HCT116 (cell line): ENCODE data around the gene DBN1. TPM values are rescaled to one million over a fixed set of nuclear protein-coding genes. Genes with fewer than 3 reads are reported as not detected.

Experiments used
- ATAC-seq: fragments of 200-7000 bp; cut with Tn5 transposase; 2 replicates; pipeline ENCODE4 v1.9.1; 2020; ENCODE audit warnings: mild to moderate bottlenecking, moderate library complexity
- BruUV-seq: library from RNA; stranded (reverse); fragments of 400-500 nt; replicated peaks from 2 replicates; lab custom pipeline; 2021; lab: Mats Ljungman, UMichigan
- CTCF ChIA-PET: fragments of 300-600 bp; sonication (Branson Sonifier 250); formaldehyde crosslinking; loops from one replicate; lab custom pipeline; 2021; ENCODE audit warnings: antibody characterized with exemption; lab: Charles Lee
- POLR2A ChIA-PET: fragments of 300-600, 350-600 bp; sonication (Branson Sonifier 250); formaldehyde crosslinking; loops from one replicate; lab custom pipeline; 2021; ENCODE audit warnings: antibody characterized with exemption; lab: Charles Lee
- RAD21 ChIA-PET, 2 experiments: fragments of 300-600 bp; sonication (Branson Sonifier 250); formaldehyde crosslinking; loops; one replicate each; lab custom pipeline; 2023; ENCODE audit warnings: low total read pairs in 2 of 2; ENCODE audit not compliant: uncharacterized antibody in 2 of 2, unreplicated experiment in 2 of 2, low non-redundant PET in 1 of 2; lab: Charles Lee
- DNase-seq: peaks from one replicate; pipeline ENCODE4 v3.0.0-alpha.2; 2010; ENCODE audit warnings: low read depth, low spot score
- H2AFZ ChIP-seq: fragments of 200-600 bp; shearing (Covaris generic), sonication (generic); 2 replicates; pipeline ENCODE4 v1.6.1; 2017; ENCODE audit warnings: low read depth, mixed run types, mixed read lengths, antibody characterized with exemption, low read length; ENCODE audit not compliant: poor library complexity, severe bottlenecking
- H3K27ac ChIP-seq: 2 replicates; pipeline ENCODE4 v1.5.1; 2012; ENCODE audit warnings: low read depth, low read length
- H3K27me3 ChIP-seq: fragments of 200-600 bp; sonication (generic); 2 replicates; pipeline ENCODE4 v1.6.1; 2016; ENCODE audit warnings: mixed run types, low read length, mixed read lengths; ENCODE audit not compliant: insufficient read depth
- H3K36me3 ChIP-seq, 2 experiments: fragments of 200-500 bp in 1 of 2; fragments of 200-600 bp in 1 of 2; sonication (Bioruptor generic) in 1 of 2; sonication (generic) in 1 of 2; 2 replicates each; pipeline versions ENCODE4 v1.5.1 to v1.6.1; 2014 to 2016; ENCODE audit warnings: low read length in 2 of 2, inconsistent platforms in 1 of 2, mixed read lengths in 1 of 2, mixed run types in 1 of 2; ENCODE audit not compliant: insufficient read depth in 2 of 2, control insufficient read depth in 1 of 2
- H3K4me1 ChIP-seq, 2 experiments: fragments of 200-600 bp in 1 of 2; sonication (generic) in 1 of 2; 2 replicates each; pipeline versions ENCODE4 v1.5.1 to v1.6.1; 2012 to 2017; ENCODE audit warnings: low read length in 2 of 2, inconsistent platforms in 1 of 2, mild to moderate bottlenecking in 1 of 2, mixed read lengths in 1 of 2, mixed run types in 1 of 2, moderate library complexity in 1 of 2; ENCODE audit not compliant: insufficient read depth in 2 of 2, control insufficient read depth in 1 of 2
- H3K4me2 ChIP-seq: fragments of 200-600 bp; sonication (generic); 2 replicates; pipeline ENCODE4 v1.6.1; 2017; ENCODE audit warnings: mixed run types, low read length, mixed read lengths
- H3K4me3 ChIP-seq, 2 experiments: fragments of 200-600 bp in 1 of 2; sonication (generic) in 1 of 2; replicated peaks in 1 of 2; 2 replicates each; pipeline ENCODE4 v1.5.1; 2011 to 2016; ENCODE audit warnings: low read length in 2 of 2, control low read depth in 1 of 2, low read depth in 1 of 2, mild to moderate bottlenecking in 1 of 2, mixed read lengths in 1 of 2, mixed run types in 1 of 2
- H3K79me2 ChIP-seq: fragments of 200-600 bp; sonication (generic); 2 replicates; pipeline ENCODE4 v1.6.1; 2017; ENCODE audit warnings: mild to moderate bottlenecking, mixed run types, low read length, moderate library complexity, mixed read lengths; ENCODE audit not compliant: insufficient read depth
- H3K9ac ChIP-seq: fragments of 200-600 bp; sonication (generic); 2 replicates; pipeline ENCODE4 v1.6.1; 2016; ENCODE audit warnings: low read length, mixed read lengths
- H3K9me2 ChIP-seq: fragments of 200-600 bp; sonication (generic), shearing (Covaris generic); 2 replicates; pipeline ENCODE4 v1.6.1; 2017; ENCODE audit warnings: mixed run types, mild to moderate bottlenecking, moderate library complexity; ENCODE audit not compliant: insufficient read depth
- H3K9me3 ChIP-seq, 2 experiments: fragments of 200-500 bp in 1 of 2; fragments of 200-600 bp in 1 of 2; sonication (Bioruptor generic) in 1 of 2; sonication (generic) in 1 of 2; 2 replicates each; pipeline ENCODE4 v1.6.1; 2014 to 2017; ENCODE audit warnings: low read length in 2 of 2, mixed read lengths in 2 of 2, inconsistent platforms in 1 of 2, low read depth in 1 of 2, mild to moderate bottlenecking in 1 of 2, mixed run types in 1 of 2, moderate library complexity in 1 of 2; ENCODE audit not compliant: control insufficient read depth in 1 of 2, insufficient read depth in 1 of 2
- H4K20me1 ChIP-seq: fragments of 200-600 bp; sonication (generic), shearing (Covaris generic); 2 replicates; pipeline ENCODE4 v1.6.1; 2017; ENCODE audit warnings: mixed run types, mild to moderate bottlenecking, moderate library complexity; ENCODE audit not compliant: insufficient read depth
- ATF3 ChIP-seq: IDR thresholded peaks from 2 replicates; pipeline ENCODE4 v1.6.1; 2012
- CBX3 ChIP-seq: IDR thresholded peaks from 2 replicates; pipeline ENCODE4 v1.6.1; 2012; ENCODE audit warnings: low read depth
- CEBPB ChIP-seq: IDR thresholded peaks from 2 replicates; pipeline ENCODE4 v1.6.1; 2012; ENCODE audit warnings: low read depth
- EGR1 ChIP-seq: IDR thresholded peaks from 2 replicates; pipeline ENCODE4 v1.6.1; 2012; ENCODE audit warnings: low read depth
- ELF1 ChIP-seq: IDR thresholded peaks from 2 replicates; pipeline ENCODE4 v1.6.1; 2012; ENCODE audit warnings: low read depth, borderline replicate concordance
- EZH2 ChIP-seq: fragments of 200-600 bp; sonication (generic); IDR thresholded peaks from 2 replicates; pipeline ENCODE4 v1.6.1; 2017; ENCODE audit warnings: antibody characterized with exemption, mixed run types
- POLR2A ChIP-seq: IDR thresholded peaks from 2 replicates; pipeline ENCODE4 v1.7.0; 2011; ENCODE audit warnings: borderline replicate concordance; ENCODE audit not compliant: insufficient read depth, insufficient read length; ENCODE audit errors: extremely low read depth
- POLR2AphosphoS5 ChIP-seq: IDR thresholded peaks from 2 replicates; pipeline ENCODE4 v1.6.1; 2011; ENCODE audit warnings: mild to moderate bottlenecking, low read depth, low read length, moderate library complexity
- RAD21 ChIP-seq: IDR thresholded peaks from 2 replicates; pipeline ENCODE4 v1.6.1; 2012; ENCODE audit warnings: low read depth, mild to moderate bottlenecking
- SIN3A ChIP-seq: IDR thresholded peaks from 2 replicates; pipeline ENCODE4 v1.6.1; 2012; ENCODE audit warnings: low read depth
- SP1 ChIP-seq: IDR thresholded peaks from 2 replicates; pipeline ENCODE4 v1.6.1; 2012; ENCODE audit warnings: low read depth
- YY1 ChIP-seq: IDR thresholded peaks from 2 replicates; pipeline ENCODE4 v1.6.1; 2011; ENCODE audit warnings: low read length, low read depth, moderate library complexity, mild to moderate bottlenecking; ENCODE audit not compliant: insufficient replicate concordance; ENCODE audit errors: extremely low read depth
- ZBTB33 ChIP-seq: IDR thresholded peaks from 2 replicates; pipeline ENCODE4 v1.6.1; 2011; ENCODE audit warnings: mild to moderate bottlenecking, low read length, moderate library complexity; ENCODE audit not compliant: insufficient replicate concordance; ENCODE audit errors: extremely low read depth
- intact Hi-C: fragments of 100-400 bp; cut with micrococcal nuclease; formaldehyde crosslinking; loops from 2 replicates; pipeline ENCODE4 v1.10.0; 2022
- total RNA-seq: library from RNA; stranded (reverse); gene quantifications from one replicate; pipeline ENCODE4 v1.2.1, GENCODE V29; 2021; ENCODE audit not compliant: unreplicated experiment
- TF ChIP-seq, protein P1 (sequence below): IDR thresholded peaks from 2 replicates; pipeline ENCODE4 v1.6.1; 2012

The DBN1 gene
- total RNA-seq, 1 experiment from 2014 or later = 144 TPM

- intact Hi-C loops = loop anchor here (1.0 kb wide), 1 partner anchor 21 kb away; no protein-coding TSS in a partner anchor
- Histone ChIP-seq H3K9me3 (no peaks in the 10 kb centered on the region), H3K36me3 (no peaks in the 10 kb centered on the region), H3K27me3 (no peaks in the 10 kb centered on the region), H3K9ac (no peak overlapping the region), H3K4me3 (no peak overlapping the region), H4K20me1 (no peaks in the 10 kb centered on the region), H2AFZ (no peak overlapping the region), H3K4me1 (peaks cover 8 to 41% of the 10 kb centered on the region in 2 experiments; a peak in 3 of 4 replicates)
- DNase-seq = no peak
- POLR2A ChIA-PET = interaction anchor here (6.3 kb wide), 1 partner anchor 19 kb away, joined by 54 read pairs; the partner anchor contains the start of gene PDLIM7
- no TSS peak for BruUV-seq
- TF ChIP-seq CBX3 (no peak), EGR1 (no peak), POLR2AphosphoS5 (no peak), POLR2A (no peak), SP1 (no peak), EZH2 (no peak), ATF3 (no peak), YY1 (no peak), ZBTB33 (no peak), SIN3A (no peak), ELF1 (no peak), RAD21 (no peak), CEBPB (no peak)
- TF ChIP-seq, protein P1, sequence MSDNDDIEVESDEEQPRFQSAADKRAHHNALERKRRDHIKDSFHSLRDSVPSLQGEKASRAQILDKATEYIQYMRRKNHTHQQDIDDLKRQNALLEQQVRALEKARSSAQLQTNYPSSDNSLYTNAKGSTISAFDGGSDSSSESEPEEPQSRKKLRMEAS = no peak
- TF ChIP-seq, all 23 proteins: peak for 0
- H3K9me2 ChIP-seq = no peaks in the 10 kb centered on the region
- no peak overlapping the region for H3K27ac ChIP-seq
- H3K79me2 ChIP-seq = peaks cover 20% of the 10 kb centered on the region
- no peak overlapping the region for H3K4me2 ChIP-seq
- ATAC-seq = no peak
- ChIA-PET RAD21 (no interaction called here), CTCF (interaction anchor here (0.6 to 2.9 kb wide), 4 partner anchors 19 to 22 kb away, joined by 3 to 11 read pairs (median 4); partner anchors contain the start of gene PDLIM7)
Measured at GRCh38 chr5:177475563-177476427, 2.4 kb upstream of the DBN1 start.
